Ovary (tissue), 9 donors: ENCODE measurements around the gene SH3PXD2B. TPM values are rescaled to one million over a fixed set of nuclear protein-coding genes. Genes with fewer than 3 reads are reported as not detected.
A peak's percentile ranks its signal among the peaks of the same experiment; 100 is the strongest.

Experiments
- DNase-seq, 5 donors: peaks; one replicate each; pipeline ENCODE4 v3.0.0-alpha.2; 2019 to 2020
- H3K27ac ChIP-seq, 2 donors: fragments of 200-600 bp; one replicate each; pipeline versions ENCODE4 v1.5.1 to v1.8.0; 2019 to 2022
- H3K27me3 ChIP-seq: fragments of 200-600 bp; one replicate; pipeline ENCODE4 v1.8.0; 2022
- H3K36me3 ChIP-seq: fragments of 200-600 bp; sonication (generic); one replicate; pipeline ENCODE4 v1.5.1; 2019
- H3K4me1 ChIP-seq: one replicate; pipeline ENCODE4 v1.8.1; 2013; ENCODE audit warnings: mild to moderate bottlenecking, moderate library complexity; ENCODE audit not compliant: insufficient read depth
- H3K4me3 ChIP-seq: fragments of 200-600 bp; sonication (generic); one replicate; pipeline ENCODE4 v1.5.1; 2017
- H3K9me3 ChIP-seq, 2 donors: fragments of 200-600 bp in 1 of 2; sonication (generic) in 1 of 2; one replicate each; pipeline versions ENCODE4 v1.5.1 to v1.8.1; 2013 to 2019; ENCODE audit warnings: mild to moderate bottlenecking in 1 of 2, moderate library complexity in 1 of 2
- EP300 ChIP-seq: sonication (generic); formaldehyde crosslinking; IDR thresholded peaks from one replicate; pipeline ENCODE4 v1.6.1; 2017; ENCODE audit warnings: antibody characterized with exemption
- POLR2A ChIP-seq: fragments of 450-650 bp; IDR thresholded peaks from one replicate; pipeline ENCODE4 v1.6.1; 2017; ENCODE audit warnings: antibody characterized with exemption, mild to moderate bottlenecking, moderate library complexity
- WGBS, 3 donors: extraction: QIAGEN DNeasy Blood & Tissue Kit in 1 of 3; methylation state at CpG; one replicate each; pipeline versions ENCODE4 v1.1.5 to v1.1.7; 2013 to 2017; 5-methylcytosine and 5-hydroxymethylcytosine counted together
- intact Hi-C, 4 donors: fragments of 100-400 bp; cut with DNase I; formaldehyde crosslinking; loops; one replicate each; pipeline versions ENCODE4 v1.11.0 to v1.15.1; 2022 to 2023
- polyA plus RNA-seq, 2 donors: library from polyadenylated mRNA; stranded (reverse); fragments of 200-250 nt in 1 of 2; fragments of 350-450 nt in 1 of 2; fragmentation: Illumina TruSeq in 1 of 2; extraction: RNeasy Lipid Tissue Mini Kit (QIAGEN cat#74804) in 1 of 2; gene quantifications; one replicate each; pipeline ENCODE4 v1.2.3, GENCODE V29; 2013 to 2014
- total RNA-seq, 7 donors: library from RNA; depleted of rRNA in 2 of 7; stranded (reverse); fragments of >200 nt in 2 of 7; fragmentation: NEBNext Ultra II Directional in 3 of 7; extraction: Animal tissue kit (Norgen Biotek cat#: 25700) in 3 of 7; gene quantifications; one replicate each; pipeline versions ENCODE4 v1.1.0 to v1.2.4, GENCODE V29; 2016 to 2023
- TF ChIP-seq, protein P1 (sequence below), 3 donors: fragments of 450-650 bp in 2 of 3; fragments of 200-600 bp in 1 of 3; IDR thresholded peaks; one replicate each; pipeline versions ENCODE4 v1.5.1 to v1.8.0; 2016 to 2022; ENCODE audit warnings: antibody characterized with exemption in 3 of 3, mild to moderate bottlenecking in 1 of 3
- donor health status: DM: no; HTN: no; CAD: no; lungs with moderate emphysema.
- donor health status: DM: no; HTN: no; CAD: no.
- donor health status: Bipolar disorder and iron deficiency.
- donor health status: DM: yes; HTN: yes; CAD: no.
- donor health status: DM: no; HTN: no; CAD: no.
- donor health status: DM: yes; HTN: yes; CAD: no.

The SH3PXD2B gene
- total and polyA plus RNA-seq, 9 donors: 13.0 to 71.8 (median 49.9) TPM

DNA sequence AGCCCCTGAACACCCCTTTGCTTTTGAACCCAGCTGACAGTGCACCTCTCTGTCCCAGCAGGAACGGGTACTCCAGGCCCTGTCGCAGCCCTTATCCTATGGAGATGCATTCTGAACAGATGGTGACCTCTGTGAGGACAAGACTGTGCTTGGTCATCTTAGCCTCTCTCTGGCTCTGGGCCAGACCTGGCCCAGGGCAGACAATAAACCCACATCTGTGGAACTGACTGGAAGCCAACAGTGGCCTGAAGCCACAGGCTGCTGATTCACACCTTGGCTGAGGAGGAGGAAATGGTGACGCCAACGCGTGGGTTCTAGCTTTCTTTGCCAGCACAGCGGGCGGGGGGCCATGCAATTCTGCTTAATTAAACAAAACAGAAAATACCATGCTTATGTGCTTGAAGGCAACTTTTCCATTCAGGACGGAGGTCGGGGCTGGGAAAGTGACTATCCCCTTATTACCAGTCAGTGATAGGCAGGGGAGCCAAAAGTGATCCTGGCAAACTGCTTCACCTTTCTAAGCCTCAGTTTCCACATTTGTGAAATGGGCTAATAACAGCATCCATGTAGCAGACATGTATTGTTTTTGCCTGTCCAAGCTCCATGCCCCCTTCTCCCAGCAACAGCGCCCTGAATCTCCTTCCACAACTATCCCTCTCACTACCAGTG lies 10.8 kb downstream of the SH3PXD2B start:
- H3K36me3 ChIP-seq: no peaks in the 10 kb centered on the region
- H3K27me3 ChIP-seq: no peaks in the 10 kb centered on the region
- TF ChIP-seq POLR2A (no peak), EP300 (peak; percentile 64)
- H3K4me3 ChIP-seq: no peak overlapping the region
- H3K9me3 ChIP-seq: no peaks in the 10 kb centered on the region
- H3K4me1 ChIP-seq: peaks cover 26% of the 10 kb centered on the region
- 17 to 18% (median 17%) methylated on average over 10 of the region's 10 CpGs for WGBS, 3 donors
- intact Hi-C loops: loop anchor here in 1 of 4 donors (10.0 kb wide), 1 partner anchor 339 kb away; no protein-coding TSS in a partner anchor
- H3K27ac ChIP-seq: peak overlapping the region; percentile 31 to 69
- DNase-seq: peak; percentile 89 to 93 (median 92)

GRCh38 chr5:172442592-172442991 lies 11.7 kb downstream of the SH3PXD2B start:
- H3K4me3 ChIP-seq: no peak overlapping the region
- TF ChIP-seq EP300: no peak
- no peak for TF ChIP-seq POLR2A
- H3K4me1 ChIP-seq: peaks cover 24% of the 10 kb centered on the region
- WGBS, 3 donors: 63 to 90% (median 84%) methylated on average over 2 of the region's 2 CpGs
- no peak for DNase-seq
- intact Hi-C loops: loop anchor here in 1 of 4 donors (10.0 kb wide), 1 partner anchor 338 kb away; no protein-coding TSS in a partner anchor
- H3K27ac ChIP-seq: peak overlapping the region in 1 of 2 donors; percentile 69
- H3K27me3 ChIP-seq: no peaks in the 10 kb centered on the region
- no peaks in the 10 kb centered on the region for H3K36me3 ChIP-seq
- H3K9me3 ChIP-seq: no peaks in the 10 kb centered on the region

DNA sequence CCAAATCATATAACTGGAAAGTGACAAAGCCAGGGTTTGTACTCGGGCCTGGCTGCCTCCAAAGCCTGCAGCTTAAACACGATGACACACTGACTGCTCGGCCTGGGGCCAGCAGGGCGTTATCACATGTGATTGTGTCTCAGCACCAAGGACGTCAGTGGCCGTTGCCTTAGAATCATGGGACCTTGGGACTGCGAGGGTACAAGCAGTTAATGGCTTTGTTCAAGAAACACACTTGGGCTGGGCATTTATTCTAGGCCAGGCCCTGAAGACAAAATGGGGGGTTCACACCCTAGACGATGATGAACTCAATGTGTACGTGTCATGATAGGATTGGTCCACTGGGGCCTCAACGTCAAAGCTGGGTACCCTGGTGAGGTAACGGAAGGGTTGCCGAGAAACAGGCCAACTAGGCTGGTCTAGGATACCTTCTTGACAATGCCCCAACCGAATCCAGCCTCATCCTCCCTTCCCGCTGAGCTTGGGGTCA lies 13.0 kb downstream of the SH3PXD2B start:
- Histone ChIP-seq H3K36me3 (no peaks in the 10 kb centered on the region), H3K27ac (no peak overlapping the region), H3K27me3 (no peaks in the 10 kb centered on the region), H3K4me1 (peaks cover 28% of the 10 kb centered on the region), H3K9me3 (no peaks in the 10 kb centered on the region), H3K4me3 (no peak overlapping the region)
- TF ChIP-seq EP300 (no peak), POLR2A (no peak)
- TF ChIP-seq, protein P1, sequence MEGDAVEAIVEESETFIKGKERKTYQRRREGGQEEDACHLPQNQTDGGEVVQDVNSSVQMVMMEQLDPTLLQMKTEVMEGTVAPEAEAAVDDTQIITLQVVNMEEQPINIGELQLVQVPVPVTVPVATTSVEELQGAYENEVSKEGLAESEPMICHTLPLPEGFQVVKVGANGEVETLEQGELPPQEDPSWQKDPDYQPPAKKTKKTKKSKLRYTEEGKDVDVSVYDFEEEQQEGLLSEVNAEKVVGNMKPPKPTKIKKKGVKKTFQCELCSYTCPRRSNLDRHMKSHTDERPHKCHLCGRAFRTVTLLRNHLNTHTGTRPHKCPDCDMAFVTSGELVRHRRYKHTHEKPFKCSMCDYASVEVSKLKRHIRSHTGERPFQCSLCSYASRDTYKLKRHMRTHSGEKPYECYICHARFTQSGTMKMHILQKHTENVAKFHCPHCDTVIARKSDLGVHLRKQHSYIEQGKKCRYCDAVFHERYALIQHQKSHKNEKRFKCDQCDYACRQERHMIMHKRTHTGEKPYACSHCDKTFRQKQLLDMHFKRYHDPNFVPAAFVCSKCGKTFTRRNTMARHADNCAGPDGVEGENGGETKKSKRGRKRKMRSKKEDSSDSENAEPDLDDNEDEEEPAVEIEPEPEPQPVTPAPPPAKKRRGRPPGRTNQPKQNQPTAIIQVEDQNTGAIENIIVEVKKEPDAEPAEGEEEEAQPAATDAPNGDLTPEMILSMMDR (IDR thresholded peaks at IDR 0.05): no peak
- intact Hi-C loops: loop anchor here in 1 of 4 donors (10.0 kb wide), 1 partner anchor 337 kb away; no protein-coding TSS in a partner anchor
- peak in 2 of 5 donors; percentile 16 to 24 for DNase-seq
- 80 to 91% (median 89%) methylated on average over 14 of the region's 14 CpGs for whole genome bisulfite sequencing, 3 donors

DNA sequence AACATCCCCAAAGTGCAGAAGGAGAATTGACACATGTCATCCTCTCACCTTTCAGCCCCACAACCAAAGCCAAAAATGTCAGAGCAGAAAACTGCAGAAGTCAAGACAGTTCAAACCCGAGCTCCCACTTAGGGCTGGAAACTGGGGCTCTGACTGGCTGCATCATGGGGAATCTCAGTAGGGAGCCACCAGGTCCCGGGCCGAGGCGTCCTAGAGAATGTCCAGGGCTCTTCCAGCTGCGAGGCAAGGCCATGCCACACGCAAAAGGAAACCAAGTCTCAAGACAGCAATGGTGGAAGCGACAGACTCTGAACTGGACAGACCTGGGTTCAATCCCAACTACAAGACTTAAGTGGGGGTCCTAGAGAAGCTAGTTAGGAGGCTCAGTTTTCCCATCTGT lies 13.8 kb downstream of the SH3PXD2B start:
- no peak overlapping the region for H3K27ac ChIP-seq
- intact Hi-C loops: loop anchor here in 1 of 4 donors (10.0 kb wide), 1 partner anchor 336 kb away; no protein-coding TSS in a partner anchor
- H3K9me3 ChIP-seq: no peaks in the 10 kb centered on the region
- H3K4me3 ChIP-seq: no peak overlapping the region
- 91 to 96% (median 93%) methylated on average over 7 of the region's 7 CpGs for WGBS, 3 donors
- DNase-seq: peak in 1 of 5 donors; percentile 23
- H3K36me3 ChIP-seq: no peaks in the 10 kb centered on the region
- no peaks in the 10 kb centered on the region for H3K27me3 ChIP-seq
- TF ChIP-seq, protein P1 (IDR thresholded peaks at IDR 0.05): no peak
- no peak for TF ChIP-seq EP300
- TF ChIP-seq POLR2A: no peak
- H3K4me1 ChIP-seq: peaks cover 25% of the 10 kb centered on the region

GRCh38 chr5:172439785-172440477 lies 14.4 kb downstream of the SH3PXD2B start:
- H3K4me3 ChIP-seq: no peak overlapping the region
- H3K36me3 ChIP-seq: no peaks in the 10 kb centered on the region
- no peaks in the 10 kb centered on the region for H3K27me3 ChIP-seq
- 73 to 83% (median 77%) methylated on average over 22 of the region's 22 CpGs for WGBS, 3 donors
- peak in 2 of 5 donors; percentile 44 to 56 for DNase-seq
- H3K4me1 ChIP-seq: peaks cover 21% of the 10 kb centered on the region
- intact Hi-C loops: loop anchor here in 1 of 4 donors (10.0 kb wide), 1 partner anchor 335 kb away; no protein-coding TSS in a partner anchor
- no peaks in the 10 kb centered on the region for H3K9me3 ChIP-seq
- no peak overlapping the region for H3K27ac ChIP-seq
- TF ChIP-seq POLR2A (no peak), EP300 (no peak)
- TF ChIP-seq, protein P1 (IDR thresholded peaks at IDR 0.05): no peak
